ENCODE data around the gene PRLR. TPM values are rescaled to one million over a fixed set of nuclear protein-coding genes. Genes with fewer than 3 reads are reported as not detected.

Gene PRLR
- 3.2 TPM for total RNA-seq
- long read RNA-seq, partial matches to known transcripts: 1 of 2 reads
- long read RNA-seq, other reads (novel, unspliced or antisense): 1 of 2 reads

GRCh38 chr5:35230038-35230611, at the start of gene PRLR:
TSS of gene PRLR (minus strand) at chr5:35230487. CDS start at chr5:35089620, 140,867 bp downstream.
- no peak within 1 kb of the TSS for H3K27ac ChIP-seq
- ATAC-seq (peak; percentile 64 to 71), DNase-seq (peak; percentile 51)
- no peak for TF ChIP-seq CTCF (IDR thresholded peaks at IDR 0.05)
- H3K9me3 ChIP-seq: no peaks in the 10 kb centered on the region
- intact Hi-C loops (cut with DNase I): no loop called here
- H3K4me3 ChIP-seq: peak within 1 kb of the TSS; percentile 50
- peaks cover 20% of the 10 kb centered on the region for H3K27me3 ChIP-seq (ENCODE audit: low read depth)
- peaks cover 9% of the 10 kb centered on the region for H3K4me1 ChIP-seq
- no peaks in the 10 kb centered on the region for H3K36me3 ChIP-seq

GRCh38 chr5:35274839-35275509, 44.7 kb upstream of the PRLR start:
- Histone ChIP-seq H3K27me3 (ENCODE audit: low read depth) (no peaks in the 10 kb centered on the region), H3K4me1 (no peaks in the 10 kb centered on the region), H3K36me3 (no peaks in the 10 kb centered on the region), H3K27ac (no peak overlapping the region), H3K9me3 (no peaks in the 10 kb centered on the region), H3K4me3 (no peak overlapping the region)
- ATAC-seq: no peak
- DNase-seq: no peak
- intact Hi-C loops (cut with DNase I): no loop called here
- no peak for TF ChIP-seq CTCF (IDR thresholded peaks at IDR 0.05)

GRCh38 chr5:35269006-35269405, 38.7 kb upstream of the PRLR start:
- intact Hi-C loops (cut with DNase I): no loop called here
- Histone ChIP-seq H3K4me1 (no peaks in the 10 kb centered on the region), H3K9me3 (no peaks in the 10 kb centered on the region), H3K36me3 (no peaks in the 10 kb centered on the region), H3K27me3 (ENCODE audit: low read depth) (no peaks in the 10 kb centered on the region), H3K27ac (no peak overlapping the region), H3K4me3 (no peak overlapping the region)
- no peak for ATAC-seq
- TF ChIP-seq CTCF (IDR thresholded peaks at IDR 0.05): no peak
- no peak for DNase-seq

GRCh38 chr5:35266276-35266675, 36.0 kb upstream of the PRLR start:
- intact Hi-C loops (cut with DNase I): no loop called here
- DNase-seq (no peak), ATAC-seq (no peak)
- no peaks in the 10 kb centered on the region for H3K4me1 ChIP-seq
- no peaks in the 10 kb centered on the region for H3K36me3 ChIP-seq
- H3K27me3 ChIP-seq (ENCODE audit: low read depth): no peaks in the 10 kb centered on the region
- no peaks in the 10 kb centered on the region for H3K9me3 ChIP-seq
- no peak for TF ChIP-seq CTCF (IDR thresholded peaks at IDR 0.05)
- no peak overlapping the region for H3K27ac ChIP-seq
- H3K4me3 ChIP-seq: no peak overlapping the region

GRCh38 chr5:35264509-35264908, 34.2 kb upstream of the PRLR start:
- no peak overlapping the region for H3K4me3 ChIP-seq

More at GRCh38 chr5:35264509-35264908, 34.2 kb upstream of the PRLR start:
- intact Hi-C loops (cut with DNase I): no loop called here
- Histone ChIP-seq H3K36me3 (no peaks in the 10 kb centered on the region), H3K27me3 (ENCODE audit: low read depth) (no peaks in the 10 kb centered on the region), H3K9me3 (no peaks in the 10 kb centered on the region), H3K27ac (no peak overlapping the region), H3K4me1 (no peaks in the 10 kb centered on the region)
- ATAC-seq: no peak
- no peak for TF ChIP-seq CTCF (IDR thresholded peaks at IDR 0.05)
- DNase-seq: no peak

Measured in lower lobe of right lung (tissue), 2 donors.